Mesangial cell (primary cell): ENCODE data around the gene KRTAP12-3. TPM values are rescaled to one million over a fixed set of nuclear protein-coding genes. Genes with fewer than 3 reads are reported as not detected.

Experiments used
- total RNA-seq: library from RNA; depleted of rRNA; stranded (reverse); fragments of >200 nt; gene quantifications from 2 replicates; pipeline ENCODE4 v1.2.3, GENCODE V29; 2015

Gene KRTAP12-3
- total RNA-seq, result not detected in 2 replicates

GRCh38 chr21:44657635-44658540 lies at the start of gene KRTAP12-3:
Gene KRTAP12-3 (plus strand): TSS chr21:44657932. CDS start chr21:44657980, 48 bp downstream.

GRCh38 chr21:44612029-44612486 lies 45.7 kb upstream of the KRTAP12-3 start, which contains the start of gene KRTAP10-8:
Gene KRTAP10-8 (plus strand): TSS chr21:44612079. CDS start chr21:44612101, 22 bp downstream.

GRCh38 chr21:44626673-44627143 lies 31.0 kb upstream of the KRTAP12-3 start, which contains the start of gene KRTAP10-9:
Gene KRTAP10-9 (plus strand): TSS chr21:44627093. CDS start chr21:44627172, 79 bp downstream.

GRCh38 chr21:44637018-44637850 lies 20.5 kb upstream of the KRTAP12-3 start, which contains the start of gene KRTAP10-10:
Gene KRTAP10-10 (plus strand): TSS chr21:44637356. CDS start chr21:44637418, 62 bp downstream.

DNA sequence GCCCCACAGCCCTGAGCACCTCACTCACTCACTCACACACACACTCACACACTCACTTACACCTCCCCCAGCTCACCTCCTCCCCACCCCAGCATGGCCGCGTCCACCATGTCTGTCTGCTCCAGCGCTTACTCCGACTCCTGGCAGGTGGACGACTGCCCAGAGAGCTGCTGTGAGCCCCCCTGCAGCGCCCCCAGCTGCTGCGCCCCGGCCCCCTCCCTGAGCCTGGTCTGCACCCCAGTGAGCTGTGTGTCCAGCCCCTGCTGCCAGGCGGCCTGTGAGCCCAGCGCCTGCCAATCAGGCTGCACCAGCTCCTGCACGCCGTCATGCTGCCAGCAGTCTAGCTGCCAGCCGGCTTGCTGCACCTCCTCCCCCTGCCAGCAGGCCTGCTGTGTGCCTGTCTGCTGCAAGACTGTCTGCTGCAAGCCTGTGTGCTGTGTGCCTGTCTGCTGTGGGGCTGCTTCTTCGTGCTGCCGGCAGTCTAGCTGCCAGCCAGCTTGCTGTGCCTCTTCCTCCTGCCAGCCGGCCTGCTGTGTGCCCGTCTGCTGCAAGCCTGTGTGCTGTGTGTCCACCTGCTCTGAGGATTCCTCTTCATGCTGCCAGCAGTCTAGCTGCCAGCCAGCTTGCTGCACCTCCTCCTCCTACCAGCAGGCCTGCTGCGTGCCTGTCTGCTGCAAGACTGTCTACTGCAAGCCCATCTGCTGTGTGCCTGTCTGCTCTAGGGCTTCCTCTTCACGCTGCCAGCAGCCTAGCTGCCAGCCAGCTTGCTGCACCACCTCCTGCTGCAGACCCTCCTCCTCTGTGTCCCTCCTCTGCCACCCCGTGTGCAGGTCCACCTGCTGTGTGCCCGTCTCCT lies 11.1 kb upstream of the KRTAP12-3 start, which contains the start of gene KRTAP10-11:
Gene KRTAP10-11 (plus strand): TSS at position 49 of the 856 bp plus-strand sequence. CDS start 45 bp downstream, at position 94.

GRCh38 chr21:44654576-44655175 lies 3.1 kb upstream of the KRTAP12-3 start, which contains the start of gene KRTAP12-4:
Gene KRTAP12-4 (minus strand): TSS chr21:44654659. CDS start chr21:44654614, 45 bp downstream.

GRCh38 chr21:44666401-44667320 lies 8.9 kb downstream of the KRTAP12-3 start, which contains the start of gene KRTAP12-2:
Gene KRTAP12-2 (minus strand): TSS chr21:44666927. CDS start chr21:44666886, 41 bp downstream.

GRCh38 chr21:44681861-44682579 lies 24.3 kb downstream of the KRTAP12-3 start, which contains the start of gene KRTAP12-1:
Gene KRTAP12-1 (minus strand): TSS chr21:44682163. CDS start chr21:44682123, 40 bp downstream.

GRCh38 chr21:44697172-44697810 lies 39.6 kb downstream of the KRTAP12-3 start, which contains the start of gene KRTAP10-12:
Gene KRTAP10-12 (plus strand): TSS chr21:44697172. CDS start chr21:44697202, 30 bp downstream.

Other genes with a start within 250 kb of the KRTAP12-3 start
- 2.9 and 3.5 TPM in 2 replicates for gene LRRC3, start 202.4 kb upstream of the KRTAP12-3 start, total RNA-seq
- gene KRTAP10-1, start 117.7 kb upstream of the KRTAP12-3 start, total RNA-seq, result not detected in 2 replicates
- gene KRTAP10-2, start 106.4 kb upstream of the KRTAP12-3 start, total RNA-seq, result not detected in 2 replicates
- not detected in 2 replicates for gene KRTAP10-3, start 99.1 kb upstream of the KRTAP12-3 start, total RNA-seq
- not detected in 2 replicates for gene KRTAP10-4, start 84.2 kb upstream of the KRTAP12-3 start, total RNA-seq
- not detected in 2 replicates for gene KRTAP10-5, start 77.3 kb upstream of the KRTAP12-3 start, total RNA-seq
- not detected in 2 replicates for gene KRTAP10-6, start 65.4 kb upstream of the KRTAP12-3 start, total RNA-seq
- not detected in 2 replicates for gene KRTAP10-7, start 57.3 kb upstream of the KRTAP12-3 start, total RNA-seq
- not detected in 2 replicates for gene KRTAP10-8, start 45.9 kb upstream of the KRTAP12-3 start, total RNA-seq
- gene KRTAP10-9, start 30.8 kb upstream of the KRTAP12-3 start, total RNA-seq, result not detected in 2 replicates
- gene KRTAP10-10, start 20.6 kb upstream of the KRTAP12-3 start, total RNA-seq, result not detected in 2 replicates
- not detected in 2 replicates for gene KRTAP10-11, start 11.5 kb upstream of the KRTAP12-3 start, total RNA-seq
- gene KRTAP12-4, start 3.3 kb upstream of the KRTAP12-3 start, total RNA-seq, result not detected in 2 replicates
- not detected in 2 replicates for gene KRTAP12-2, start 9.0 kb downstream of the KRTAP12-3 start, total RNA-seq
- gene KRTAP12-1, start 24.2 kb downstream of the KRTAP12-3 start, total RNA-seq, result not detected in 2 replicates
- gene KRTAP10-12, start 39.2 kb downstream of the KRTAP12-3 start, total RNA-seq, result not detected in 2 replicates
- gene TSPEAR, start 53.6 kb downstream of the KRTAP12-3 start, total RNA-seq, result not detected in 2 replicates
- gene UBE2G2, start 143.9 kb downstream of the KRTAP12-3 start, total RNA-seq, result 32.1 and 38.8 TPM in 2 replicates
- 51.8 and 69.6 TPM in 2 replicates for gene SUMO3, start 160.1 kb downstream of the KRTAP12-3 start, total RNA-seq
- 213 and 304 TPM in 2 replicates for gene PTTG1IP, start 215.8 kb downstream of the KRTAP12-3 start, total RNA-seq